Activated T-helper 17 cell treated with anti-CD3 and anti-CD28 coated beads, Interleukin-2, amount 50 U/mL, for 72 hours (primary cell): ENCODE results near the gene RHOT2. TPM values are rescaled to one million over a fixed set of nuclear protein-coding genes. Genes with fewer than 3 reads are reported as not detected.
A peak's percentile ranks its signal among the peaks of the same experiment; 100 is the strongest.

Source experiments
- ATAC-seq: fragments of 150-1000 bp; cut with Tn5 transposase; replicated peaks from 2 replicates; pipeline ENCODE4 v1.10.0; 2021; ENCODE audit warnings: mild to moderate bottlenecking, moderate library complexity
- H3K27ac Mint-ChIP-seq: one replicate; pipeline ENCODE4 v1.8.0; 2022; ENCODE audit warnings: mixed read lengths
- H3K27me3 Mint-ChIP-seq: one replicate; pipeline ENCODE4 v1.8.0; 2022; ENCODE audit warnings: mixed read lengths
- H3K36me3 Mint-ChIP-seq: one replicate; pipeline ENCODE4 v1.8.0; 2022; ENCODE audit warnings: low read depth, mild to moderate bottlenecking, mixed read lengths
- H3K4me1 Mint-ChIP-seq: one replicate; pipeline ENCODE4 v1.8.0; 2022; ENCODE audit warnings: mixed read lengths
- H3K4me3 Mint-ChIP-seq: one replicate; pipeline ENCODE4 v1.8.0; 2022; ENCODE audit warnings: mild to moderate bottlenecking, mixed read lengths
- H3K9me3 Mint-ChIP-seq: one replicate; pipeline ENCODE4 v1.8.0; 2022; ENCODE audit warnings: mixed read lengths
- total RNA-seq, 2 donors: library from RNA; stranded (reverse); gene quantifications; one replicate each; pipeline ENCODE4 v1.2.3, GENCODE V29; 2022

The RHOT2 gene
- total RNA-seq, 2 donors from 2014 or later = 134 to 149 TPM

DNA sequence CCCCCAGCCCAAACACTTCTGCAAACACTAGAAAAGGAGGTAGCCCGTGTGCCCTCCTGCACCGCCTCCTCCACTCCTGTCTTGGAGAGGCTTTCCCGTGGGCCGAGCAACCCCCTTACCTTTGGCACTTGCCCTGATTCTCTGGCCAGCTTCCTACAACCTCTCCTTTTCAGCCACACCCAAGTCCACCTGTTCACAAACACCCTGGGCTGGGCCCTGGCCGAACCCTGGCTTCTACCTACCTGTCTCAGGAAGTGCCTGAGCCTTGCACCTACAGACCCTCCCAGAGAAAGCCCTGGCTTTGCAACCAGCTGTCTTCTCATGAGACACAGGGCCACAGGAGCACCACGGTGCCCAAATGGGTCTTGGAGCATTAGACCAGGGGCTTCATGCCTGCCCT, 51.0 kb downstream of the RHOT2 start:
- Mint-ChIP-seq H3K9me3 (no peaks in the 10 kb centered on the region), H3K4me1 (no peaks in the 10 kb centered on the region), H3K4me3 (peak overlapping the region; percentile 80), H3K27me3 (no peaks in the 10 kb centered on the region), H3K27ac (no peak overlapping the region), H3K36me3 (no peaks in the 10 kb centered on the region)
- no peak for ATAC-seq

DNA sequence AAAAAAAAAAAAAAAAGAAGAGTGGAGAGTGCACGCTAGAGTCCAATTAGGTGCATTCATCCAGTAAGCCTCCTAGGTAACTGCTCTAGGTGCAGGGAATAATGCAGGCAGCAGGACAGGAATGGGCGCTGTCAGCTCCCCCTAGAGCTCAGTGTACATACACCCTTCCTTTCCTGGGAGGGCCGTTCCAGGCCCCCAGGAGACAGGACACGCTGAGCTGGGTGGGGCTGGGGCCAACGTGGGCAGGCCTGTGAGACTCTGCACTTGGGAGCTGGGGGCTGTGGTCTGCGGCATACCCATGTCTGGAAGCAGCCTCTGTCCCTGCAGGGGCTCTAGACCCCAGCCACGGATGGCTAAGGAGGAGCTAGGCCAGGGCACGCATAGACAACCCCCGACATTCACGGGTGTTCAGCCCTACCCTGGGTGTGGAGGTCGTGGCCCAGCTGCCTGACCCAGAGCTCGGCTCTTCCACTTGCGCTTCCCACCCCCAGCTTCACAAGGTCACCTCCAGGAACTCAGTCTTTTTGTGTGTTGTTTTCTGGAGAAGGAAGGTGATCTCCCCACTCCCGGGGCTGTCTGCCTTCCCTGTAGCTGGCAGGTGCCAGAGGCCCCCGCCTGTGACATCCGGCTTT, 52.0 kb downstream of the RHOT2 start:
- peak overlapping the region; percentile 66 for H3K27ac Mint-ChIP-seq
- peak; percentile 3 for ATAC-seq
- no peaks in the 10 kb centered on the region for H3K4me1 Mint-ChIP-seq
- no peaks in the 10 kb centered on the region for H3K27me3 Mint-ChIP-seq
- no peaks in the 10 kb centered on the region for H3K9me3 Mint-ChIP-seq
- H3K36me3 Mint-ChIP-seq = no peaks in the 10 kb centered on the region
- peak overlapping the region; percentile 80 for H3K4me3 Mint-ChIP-seq

DNA sequence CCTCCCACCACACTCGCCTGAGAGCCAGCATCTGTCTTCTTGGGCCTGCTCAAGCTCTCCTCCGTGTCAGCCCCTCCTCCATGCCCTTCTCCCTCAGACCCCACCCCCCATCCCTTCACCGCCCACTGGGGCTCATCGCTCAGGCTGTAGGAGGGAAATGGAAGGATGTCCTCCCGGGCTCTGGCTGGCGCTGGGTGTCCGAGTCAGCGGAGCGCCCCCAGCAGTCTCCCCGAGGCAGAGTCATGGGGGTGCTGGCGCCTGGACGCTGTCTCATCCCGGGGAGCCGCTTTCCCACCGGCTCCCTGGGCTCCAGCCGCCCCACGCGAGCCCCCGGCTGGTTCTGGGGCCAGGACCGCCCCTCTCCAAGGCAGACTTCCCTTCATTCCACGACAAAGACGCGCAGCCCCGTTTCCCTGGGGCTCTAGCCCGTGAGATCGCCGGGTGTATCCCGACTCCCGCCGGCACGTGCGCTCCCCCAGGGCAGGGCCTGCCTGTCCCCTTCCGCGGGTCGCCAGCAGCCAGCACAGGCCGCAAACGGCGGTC, 52.6 kb downstream of the RHOT2 start:
- H3K4me3 Mint-ChIP-seq = peak overlapping the region; percentile 80
- H3K27ac Mint-ChIP-seq = peak overlapping the region; percentile 66
- no peaks in the 10 kb centered on the region for H3K36me3 Mint-ChIP-seq
- ATAC-seq = peak; percentile 57
- no peaks in the 10 kb centered on the region for H3K27me3 Mint-ChIP-seq
- H3K4me1 Mint-ChIP-seq = no peaks in the 10 kb centered on the region
- H3K9me3 Mint-ChIP-seq = no peaks in the 10 kb centered on the region

DNA sequence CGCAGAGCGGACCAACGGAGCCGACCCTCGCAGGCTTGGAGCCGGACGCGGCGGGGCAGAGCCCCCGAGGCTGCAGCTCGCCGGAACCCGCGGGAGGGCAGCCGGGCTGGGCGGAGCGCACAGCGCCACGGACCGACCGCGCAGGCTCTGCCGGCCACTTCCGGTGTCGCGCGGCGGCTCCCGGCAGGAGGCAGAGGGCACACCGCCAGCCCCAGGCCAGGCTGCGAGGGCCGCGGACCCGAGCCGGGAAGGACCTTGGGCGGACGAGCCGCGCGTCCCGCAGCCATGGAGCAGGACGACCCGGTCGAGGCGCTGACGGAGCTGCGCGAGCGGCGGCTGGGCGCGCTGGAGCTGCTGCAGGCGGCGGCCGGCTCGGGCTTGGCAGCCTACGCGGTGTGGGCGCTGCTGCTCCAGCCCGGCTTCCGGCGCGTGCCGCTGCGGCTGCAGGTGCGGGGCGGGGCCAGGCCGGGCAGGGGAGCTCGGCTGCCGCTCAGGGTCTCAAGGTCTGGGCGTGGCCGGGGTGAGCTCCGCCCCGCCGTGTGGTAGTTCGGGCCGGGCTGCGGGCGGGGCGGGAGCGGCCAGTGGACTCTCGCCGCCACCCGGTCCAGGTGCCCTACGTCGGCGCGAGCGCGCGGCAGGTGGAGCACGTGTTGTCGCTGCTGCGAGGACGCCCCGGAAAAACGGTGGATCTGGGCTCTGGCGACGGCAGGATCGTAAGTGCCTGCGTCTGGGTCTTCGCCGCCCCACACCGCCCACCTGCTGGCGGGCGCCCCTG, 53.2 kb downstream of the RHOT2 start, which contains the start of gene ANTKMT:
ANTKMT (plus strand) TSS at position 157 of the 775 bp plus-strand sequence; CDS start at position 286, 129 bp downstream.
- no peaks in the 10 kb centered on the region for H3K4me1 Mint-ChIP-seq
- peak within 1 kb of the TSS; percentile 66 for H3K27ac Mint-ChIP-seq
- peak within 1 kb of the TSS; percentile 80 for H3K4me3 Mint-ChIP-seq
- peak; percentile 76 for ATAC-seq
- H3K36me3 Mint-ChIP-seq = no peaks in the 10 kb centered on the region
- H3K9me3 Mint-ChIP-seq = no peaks in the 10 kb centered on the region
- no peaks in the 10 kb centered on the region for H3K27me3 Mint-ChIP-seq

DNA sequence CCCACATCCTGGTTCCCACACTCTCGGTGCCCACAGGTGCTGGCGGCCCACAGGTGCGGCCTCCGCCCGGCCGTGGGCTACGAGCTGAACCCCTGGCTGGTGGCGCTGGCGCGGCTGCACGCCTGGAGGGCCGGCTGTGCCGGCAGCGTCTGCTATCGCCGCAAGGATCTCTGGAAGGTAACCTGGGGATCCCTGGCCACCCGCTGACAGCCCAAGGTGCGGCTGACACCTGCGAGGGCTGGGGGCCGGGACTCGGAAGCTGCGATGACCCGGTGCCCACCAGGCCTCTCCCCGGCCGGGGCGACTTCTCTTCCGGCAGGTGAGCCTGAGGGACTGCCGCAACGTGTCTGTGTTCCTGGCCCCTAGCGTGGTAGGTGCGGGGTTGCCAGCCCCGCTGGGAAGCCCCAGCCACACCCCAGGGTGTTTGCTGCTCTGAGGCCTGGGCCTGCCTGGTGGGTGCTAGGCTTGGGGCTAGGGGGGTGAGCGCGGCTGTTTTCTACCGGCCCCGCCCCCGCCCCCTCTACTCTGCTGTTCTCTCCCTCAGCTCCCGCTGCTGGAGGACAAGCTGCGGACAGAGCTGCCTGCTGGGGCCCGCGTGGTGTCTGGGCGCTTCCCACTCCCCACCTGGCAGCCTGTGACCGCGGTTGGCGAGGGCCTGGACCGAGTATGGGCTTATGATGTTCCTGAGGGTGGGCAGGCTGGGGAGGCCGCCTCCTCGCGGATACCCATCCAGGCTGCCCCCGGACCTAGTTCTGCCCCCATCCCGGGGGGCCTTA, 54.0 kb downstream of the RHOT2 start:
- Mint-ChIP-seq H3K27me3 (no peaks in the 10 kb centered on the region), H3K4me3 (peak overlapping the region; percentile 34)

DNA sequence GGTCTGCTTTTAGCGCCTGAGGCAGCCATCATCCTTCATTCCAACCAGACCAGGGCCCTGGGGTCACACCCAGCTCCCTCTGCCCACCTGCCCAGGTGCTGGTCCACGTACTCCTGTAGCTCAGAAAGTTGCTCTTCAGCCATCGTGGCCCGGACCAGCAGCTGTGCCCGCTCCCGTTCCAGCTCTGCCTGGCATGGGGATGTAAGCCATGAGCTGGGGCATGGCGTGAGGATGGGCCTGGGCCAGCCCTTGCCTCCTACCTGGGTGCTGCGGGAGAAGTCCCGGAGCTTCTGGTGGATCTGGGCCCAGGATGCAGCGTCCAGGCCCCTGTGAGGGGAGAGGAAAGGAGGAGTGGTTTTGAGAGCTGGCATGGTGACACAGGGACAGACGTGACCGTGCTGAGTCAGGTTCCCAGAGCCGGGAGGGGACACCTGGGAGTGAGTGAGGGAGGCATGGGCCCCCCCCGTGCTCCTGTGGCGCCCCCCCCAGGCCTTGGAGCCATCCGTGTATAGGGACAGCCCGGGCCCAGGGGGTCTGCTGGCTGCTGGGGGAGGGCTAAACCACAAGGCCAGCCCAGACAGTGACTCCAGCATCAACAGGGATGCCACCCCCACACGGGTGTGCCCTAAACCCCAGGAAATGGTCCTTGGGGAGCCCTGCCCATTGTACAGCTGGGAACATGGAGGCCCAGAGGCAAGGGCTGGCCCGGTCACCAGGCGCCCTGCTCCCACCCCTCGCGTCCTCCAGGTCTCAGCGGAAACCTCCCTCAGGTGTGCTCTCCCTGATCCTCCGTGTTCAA, 55.1 kb downstream of the RHOT2 start:
- Mint-ChIP-seq H3K4me1 (no peaks in the 10 kb centered on the region), H3K36me3 (no peaks in the 10 kb centered on the region), H3K9me3 (no peaks in the 10 kb centered on the region), H3K27ac (no peak overlapping the region), H3K27me3 (no peaks in the 10 kb centered on the region), H3K4me3 (peak overlapping the region; percentile 34)
- ATAC-seq = no peak

More for the DNA sequence above, 54.0 kb downstream of the RHOT2 start:
- Mint-ChIP-seq H3K36me3 (no peaks in the 10 kb centered on the region), H3K9me3 (no peaks in the 10 kb centered on the region), H3K4me1 (no peaks in the 10 kb centered on the region), H3K27ac (no peak overlapping the region)
- no peak for ATAC-seq

DNA sequence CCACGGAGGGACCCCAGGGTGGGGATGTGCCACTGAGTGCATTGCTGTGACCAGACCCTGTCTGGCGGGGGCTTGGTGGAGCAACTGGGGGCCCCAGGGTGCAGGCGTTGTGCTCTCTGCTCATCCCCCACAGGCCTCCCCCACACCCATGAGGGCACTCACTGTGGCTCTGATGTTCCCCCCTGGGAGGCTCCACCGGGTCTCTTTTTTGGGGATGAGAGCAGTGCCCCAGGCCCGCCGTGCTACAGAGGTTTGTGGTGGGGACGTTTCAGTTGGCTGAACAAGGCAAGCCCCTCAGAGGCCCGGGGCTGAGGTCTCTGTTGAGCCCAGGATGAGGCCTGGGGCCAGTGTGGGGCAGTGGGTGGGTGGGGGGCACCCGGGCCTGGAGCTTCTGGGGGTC, 55.8 kb downstream of the RHOT2 start:
- Mint-ChIP-seq H3K9me3 (no peaks in the 10 kb centered on the region), H3K27ac (no peak overlapping the region), H3K4me1 (no peaks in the 10 kb centered on the region), H3K36me3 (no peaks in the 10 kb centered on the region), H3K27me3 (no peaks in the 10 kb centered on the region), H3K4me3 (no peak overlapping the region)
- no peak for ATAC-seq

Other genes with a start within 250 kb of the RHOT2 start
- gene RAB11FIP3, start 242.5 kb upstream of the RHOT2 start, total RNA-seq = 10 to 100 TPM; 26.9 to 28.3 TPM
- gene CAPN15, start 140.4 kb upstream of the RHOT2 start, total RNA-seq = 100 to 1,000 TPM in 1 of 2 donors, 10 to 100 TPM in 1; 61.1 to 117 TPM
- gene PRR35, start 107.7 kb upstream of the RHOT2 start, total RNA-seq = not detected
- 1 to 10 TPM in 1 of 2 donors, under 1 TPM in 1; 0.80 to 1.1 TPM for gene NHLRC4, start 101.1 kb upstream of the RHOT2 start, total RNA-seq
- gene PIGQ, start 98.2 kb upstream of the RHOT2 start, total RNA-seq = 10 to 100 TPM; 28.0 to 34.2 TPM
- gene RAB40C, start 78.1 kb upstream of the RHOT2 start, total RNA-seq = 10 to 100 TPM; 12.9 TPM
- under 1 TPM; 0.45 to 0.53 TPM for gene WFIKKN1, start 37.1 kb upstream of the RHOT2 start, total RNA-seq
- gene METTL26, start 31.8 kb upstream of the RHOT2 start, total RNA-seq = 100 to 1,000 TPM in 1 of 2 donors, 10 to 100 TPM in 1; 87.4 to 115 TPM
- gene MCRIP2, start 26.3 kb upstream of the RHOT2 start, total RNA-seq = 10 to 100 TPM; 29.2 to 54.5 TPM
- gene WDR90, start 18.8 kb upstream of the RHOT2 start, total RNA-seq = 10 to 100 TPM; 50.7 to 93.9 TPM
- gene RHBDL1, start 7.5 kb downstream of the RHOT2 start, total RNA-seq = 1 to 10 TPM; 2.9 to 5.4 TPM
- gene STUB1, start 12.3 kb downstream of the RHOT2 start, total RNA-seq = 10 to 100 TPM; 47.5 to 98.2 TPM
- 10 to 100 TPM; 16.8 to 26.8 TPM for gene JMJD8, start 16.2 kb downstream of the RHOT2 start, total RNA-seq
- 10 to 100 TPM; 15.6 to 18.7 TPM for gene WDR24, start 22.3 kb downstream of the RHOT2 start, total RNA-seq
- 10 to 100 TPM in 1 of 2 donors, 1 to 10 TPM in 1; 6.4 to 23.6 TPM for gene FBXL16, start 37.7 kb downstream of the RHOT2 start, total RNA-seq
- gene METRN, start 47.0 kb downstream of the RHOT2 start, total RNA-seq = 1 to 10 TPM; 4.5 to 8.4 TPM
- gene ANTKMT, start 53.0 kb downstream of the RHOT2 start, total RNA-seq = 10 to 100 TPM; 13.5 to 22.4 TPM
- gene CCDC78, start 58.3 kb downstream of the RHOT2 start, total RNA-seq = 1 to 10 TPM; 4.3 to 4.4 TPM
- gene HAGHL, start 59.0 kb downstream of the RHOT2 start, total RNA-seq = 10 to 100 TPM in 1 of 2 donors, 1 to 10 TPM in 1; 9.2 to 14.0 TPM
- 10 to 100 TPM; 39.2 to 47.1 TPM for gene CIAO3, start 72.9 kb downstream of the RHOT2 start, total RNA-seq
- not detected for gene MSLN, start 92.6 kb downstream of the RHOT2 start, total RNA-seq
- gene RPUSD1, start 120.2 kb downstream of the RHOT2 start, total RNA-seq = 10 to 100 TPM; 13.2 to 40.6 TPM
- gene CHTF18, start 120.5 kb downstream of the RHOT2 start, total RNA-seq = 10 to 100 TPM; 65.4 to 87.1 TPM
- gene GNG13, start 132.6 kb downstream of the RHOT2 start, total RNA-seq = not detected